Lower lobe of right lung (tissue), 2 donors: Measurements from ENCODE around the gene ACSS1. TPM values are rescaled to one million over a fixed set of nuclear protein-coding genes. Genes with fewer than 3 reads are reported as not detected.

Source experiments
- ATAC-seq, 2 donors: fragments of 200-7000 bp; cut with Tn5 transposase; one replicate each; pipeline ENCODE4 v1.9.1; 2020 to 2022; ENCODE audit warnings: mild to moderate bottlenecking in 2 of 2, moderate library complexity in 2 of 2
- DNase-seq: peaks from one replicate; pipeline ENCODE4 v3.0.0-alpha.2; 2020
- H3K27ac ChIP-seq: fragments of 200-600 bp; one replicate; pipeline ENCODE4 v1.8.0; 2022
- H3K27me3 ChIP-seq: fragments of 200-600 bp; one replicate; pipeline ENCODE4 v1.8.0; 2022; ENCODE audit warnings: low read depth
- H3K36me3 ChIP-seq: fragments of 200-600 bp; one replicate; pipeline ENCODE4 v1.8.0; 2022; ENCODE audit warnings: mild to moderate bottlenecking
- H3K4me1 ChIP-seq: fragments of 200-600 bp; one replicate; pipeline ENCODE4 v1.8.0; 2022
- H3K4me3 ChIP-seq: fragments of 200-600 bp; one replicate; pipeline ENCODE4 v1.8.0; 2022; ENCODE audit warnings: mild to moderate bottlenecking
- H3K9me3 ChIP-seq: fragments of 200-600 bp; one replicate; pipeline ENCODE4 v1.8.0; 2022
- CTCF ChIP-seq: fragments of 200-600 bp; IDR thresholded peaks from one replicate; pipeline ENCODE4 v1.8.0; 2022; ENCODE audit warnings: antibody characterized with exemption, mild to moderate bottlenecking
- intact Hi-C: fragments of 100-400 bp; cut with DNase I; formaldehyde crosslinking; loops from one replicate; pipeline ENCODE4 v1.11.0; 2022
- total RNA-seq: library from RNA; stranded (reverse); fragmentation: NEBNext Ultra II Directional; extraction: Animal tissue kit (Norgen Biotek cat#: 25700); gene quantifications from one replicate; pipeline ENCODE4 v1.2.1, GENCODE V29; 2021
- donor health status: DM: no; HTN: yes; CAD: no; lungs with severe emphysema.

Gene ACSS1
- total RNA-seq, 1 donor from 2014 or later, result 41.8 TPM

- H3K27ac ChIP-seq, result no peak overlapping the region
- intact Hi-C loops, result no loop called here
- H3K27me3 ChIP-seq, result no peaks in the 10 kb centered on the region
- peaks cover 42% of the 10 kb centered on the region for H3K4me1 ChIP-seq
- no peak for DNase-seq
- peaks cover 27% of the 10 kb centered on the region for H3K36me3 ChIP-seq
- no peaks in the 10 kb centered on the region for H3K9me3 ChIP-seq
- ATAC-seq, result no peak
- no peak overlapping the region for H3K4me3 ChIP-seq
- no peak for TF ChIP-seq CTCF
Measured at GRCh38 chr20:24983896-24984295, 74.0 kb downstream of the ACSS1 start.

- ATAC-seq (peak; percentile 54 to 79), DNase-seq (peak; percentile 78)
- H3K4me3 ChIP-seq, result no peak overlapping the region
- H3K36me3 ChIP-seq, result peaks cover 46% of the 10 kb centered on the region
- no peaks in the 10 kb centered on the region for H3K27me3 ChIP-seq
- no peak for TF ChIP-seq CTCF
- H3K27ac ChIP-seq, result no peak overlapping the region
- intact Hi-C loops, result no loop called here
- H3K9me3 ChIP-seq, result no peaks in the 10 kb centered on the region
- H3K4me1 ChIP-seq, result peaks cover 36% of the 10 kb centered on the region
Measured at GRCh38 chr20:24981790-24982189, 76.1 kb downstream of the ACSS1 start.

GRCh38 chr20:24981282-24981681 is 76.7 kb downstream of the ACSS1 start:
- DNase-seq (no peak), ATAC-seq (no peak)
- Histone ChIP-seq H3K4me1 (peaks cover 31% of the 10 kb centered on the region), H3K4me3 (no peak overlapping the region), H3K27me3 (no peaks in the 10 kb centered on the region), H3K36me3 (peaks cover 51% of the 10 kb centered on the region), H3K27ac (no peak overlapping the region), H3K9me3 (peaks cover 4% of the 10 kb centered on the region)
- intact Hi-C loops, result no loop called here
- no peak for TF ChIP-seq CTCF

- intact Hi-C loops, result no loop called here
- peaks cover 52% of the 10 kb centered on the region for H3K36me3 ChIP-seq
- TF ChIP-seq CTCF, result no peak
- no peak for ATAC-seq
- peaks cover 5% of the 10 kb centered on the region for H3K9me3 ChIP-seq
- peak; percentile 59 for DNase-seq
- H3K4me3 ChIP-seq, result no peak overlapping the region
- H3K27me3 ChIP-seq, result no peaks in the 10 kb centered on the region
- H3K27ac ChIP-seq, result no peak overlapping the region
- H3K4me1 ChIP-seq, result peaks cover 22% of the 10 kb centered on the region
Measured at GRCh38 chr20:24980291-24981053, 77.5 kb downstream of the ACSS1 start.

GRCh38 chr20:24979036-24979960 is 78.6 kb downstream of the ACSS1 start:
- TF ChIP-seq CTCF, result no peak
- no peaks in the 10 kb centered on the region for H3K27me3 ChIP-seq
- peaks cover 5% of the 10 kb centered on the region for H3K9me3 ChIP-seq
- peaks cover 17% of the 10 kb centered on the region for H3K4me1 ChIP-seq
- H3K4me3 ChIP-seq, result no peak overlapping the region
- no peak overlapping the region for H3K27ac ChIP-seq
- no peak for DNase-seq
- ATAC-seq, result no peak
- intact Hi-C loops, result no loop called here
- peaks cover 52% of the 10 kb centered on the region for H3K36me3 ChIP-seq
